Neural progenitor cell (in vitro differentiated cells): ENCODE measurements around the gene SEMA6C.

Source experiments
- EZH2 ChIP-seq: fragments of 200-600 bp; sonication (generic); IDR thresholded peaks from 2 replicates; pipeline ENCODE4 v1.6.1; 2017; ENCODE audit warnings: antibody characterized with exemption, mild to moderate bottlenecking, moderate library complexity
- TF ChIP-seq, protein P1 (sequence below): fragments of 200-600 bp; sonication (generic); IDR thresholded peaks from 2 replicates; pipeline ENCODE4 v1.5.1; 2017; ENCODE audit warnings: antibody characterized with exemption, mild to moderate bottlenecking

DNA sequence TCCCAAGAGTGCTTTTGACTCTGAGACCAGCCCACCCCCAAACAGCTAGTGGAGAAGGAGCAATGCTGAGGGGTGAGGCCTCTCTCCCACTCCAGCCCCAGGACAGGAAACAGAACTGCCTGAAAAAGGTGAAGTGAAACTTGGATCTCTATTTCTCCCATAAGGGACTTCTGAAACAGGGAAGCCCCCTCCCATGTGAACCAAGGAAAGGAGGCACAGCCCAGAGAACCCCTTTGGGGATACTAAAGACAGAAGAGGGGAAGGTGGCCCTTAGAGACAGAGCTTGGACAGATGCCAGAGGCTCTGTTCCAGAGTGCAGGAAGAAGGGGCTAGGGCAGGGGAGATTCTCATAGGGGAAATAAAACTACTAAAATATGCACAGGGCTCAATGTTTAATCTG, 12.9 kb upstream of the SEMA6C start:
- TF ChIP-seq EZH2: no peak
- TF ChIP-seq, protein P1, sequence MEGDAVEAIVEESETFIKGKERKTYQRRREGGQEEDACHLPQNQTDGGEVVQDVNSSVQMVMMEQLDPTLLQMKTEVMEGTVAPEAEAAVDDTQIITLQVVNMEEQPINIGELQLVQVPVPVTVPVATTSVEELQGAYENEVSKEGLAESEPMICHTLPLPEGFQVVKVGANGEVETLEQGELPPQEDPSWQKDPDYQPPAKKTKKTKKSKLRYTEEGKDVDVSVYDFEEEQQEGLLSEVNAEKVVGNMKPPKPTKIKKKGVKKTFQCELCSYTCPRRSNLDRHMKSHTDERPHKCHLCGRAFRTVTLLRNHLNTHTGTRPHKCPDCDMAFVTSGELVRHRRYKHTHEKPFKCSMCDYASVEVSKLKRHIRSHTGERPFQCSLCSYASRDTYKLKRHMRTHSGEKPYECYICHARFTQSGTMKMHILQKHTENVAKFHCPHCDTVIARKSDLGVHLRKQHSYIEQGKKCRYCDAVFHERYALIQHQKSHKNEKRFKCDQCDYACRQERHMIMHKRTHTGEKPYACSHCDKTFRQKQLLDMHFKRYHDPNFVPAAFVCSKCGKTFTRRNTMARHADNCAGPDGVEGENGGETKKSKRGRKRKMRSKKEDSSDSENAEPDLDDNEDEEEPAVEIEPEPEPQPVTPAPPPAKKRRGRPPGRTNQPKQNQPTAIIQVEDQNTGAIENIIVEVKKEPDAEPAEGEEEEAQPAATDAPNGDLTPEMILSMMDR: no peak
